Epithelial cell of esophagus (primary cell): ENCODE data around the gene SOX12.

Experiments
- DNase-seq: peaks from one replicate; pipeline ENCODE4 v3.0.0; 2010; ENCODE audit warnings: low read depth
- H3K4me3 ChIP-seq: 2 replicates; pipeline ENCODE4 v1.5.1; 2011; ENCODE audit warnings: mild to moderate bottlenecking, low read length, control low read depth
- CTCF ChIP-seq: IDR thresholded peaks from 2 replicates; pipeline ENCODE4 v1.5.1; 2011; ENCODE audit warnings: low read depth, mild to moderate bottlenecking, low read length, control low read depth, inconsistent platforms; ENCODE audit not compliant: insufficient read depth; ENCODE audit errors: missing control alignments

SOX12 gene

GRCh38 chr20:325045-325888, at the start of gene SOX12:
Gene SOX12, plus strand, starts transcription at chr20:325552. Its CDS starts 373 bp downstream, at chr20:325925.
- no peak for TF ChIP-seq CTCF
- peak within 1 kb of the TSS; percentile 67 for H3K4me3 ChIP-seq
- peak; percentile 95 for DNase-seq

GRCh38 chr20:275791-276190, 49.6 kb upstream of the SOX12 start:
- no peak overlapping the region for H3K4me3 ChIP-seq
- no peak for DNase-seq
- no peak for TF ChIP-seq CTCF

- TF ChIP-seq CTCF, result no peak
- no peak overlapping the region for H3K4me3 ChIP-seq
- DNase-seq, result no peak
Observed at GRCh38 chr20:276620-277495, 48.5 kb upstream of the SOX12 start.

- no peak for DNase-seq
- H3K4me3 ChIP-seq, result no peak overlapping the region
- TF ChIP-seq CTCF, result no peak
Observed at GRCh38 chr20:277496-277781, 47.9 kb upstream of the SOX12 start.

GRCh38 chr20:278181-278580, 47.2 kb upstream of the SOX12 start:
- no peak overlapping the region for H3K4me3 ChIP-seq
- no peak for DNase-seq
- TF ChIP-seq CTCF, result no peak

- peak; percentile 43 for DNase-seq
- no peak overlapping the region for H3K4me3 ChIP-seq
- TF ChIP-seq CTCF, result peak; percentile 24
Observed at GRCh38 chr20:278607-279571, 46.5 kb upstream of the SOX12 start.
